A673 (cell line): ENCODE measurements around the gene NDUFA5. TPM values are rescaled to one million over a fixed set of nuclear protein-coding genes. Genes with fewer than 3 reads are reported as not detected.

Experiments used
- BruUV-seq: library from RNA; stranded (reverse); fragments of 400-500 nt; replicated peaks from 2 replicates; lab custom pipeline; 2021; lab: Mats Ljungman, UMichigan
- CTCF ChIA-PET: fragments of 300-600 bp; sonication (Branson Sonifier 250); formaldehyde crosslinking; loops from one replicate; lab custom pipeline; 2022; ENCODE audit warnings: antibody characterized with exemption; lab: Charles Lee
- POLR2A ChIA-PET: fragments of 300-600 bp; sonication (Branson Sonifier 250); formaldehyde crosslinking; loops from one replicate; lab custom pipeline; 2022; ENCODE audit warnings: antibody characterized with exemption; ENCODE audit not compliant: low non-redundant PET; lab: Charles Lee
- DNase-seq: peaks from one replicate; pipeline ENCODE4 v3.0.0-alpha.2; 2015; ENCODE audit warnings: low spot score
- H3K27ac ChIP-seq: fragments of 200-600 bp; sonication (generic); 2 replicates; pipeline ENCODE4 v1.5.1; 2016; ENCODE audit warnings: mixed run types, low read depth, mild to moderate bottlenecking, mixed read lengths, antibody characterized with exemption, low read length; ENCODE audit not compliant: poor library complexity, severe bottlenecking
- H3K27me3 ChIP-seq: fragments of 200-600 bp; sonication (generic); replicated peaks from 2 replicates; pipeline ENCODE4 v1.6.1; 2017; ENCODE audit warnings: mixed run types, low read depth, mild to moderate bottlenecking, mixed read lengths, antibody characterized with exemption, low read length; ENCODE audit not compliant: insufficient read depth, poor library complexity
- H3K36me3 ChIP-seq: fragments of 200-600 bp; sonication (generic); 2 replicates; pipeline ENCODE4 v1.6.1; 2016; ENCODE audit warnings: mixed run types, mild to moderate bottlenecking, mixed read lengths, antibody characterized with exemption, low read length; ENCODE audit not compliant: insufficient read depth, poor library complexity, severe bottlenecking
- H3K4me1 ChIP-seq: fragments of 200-600 bp; sonication (generic); 2 replicates; pipeline ENCODE4 v1.6.1; 2017; ENCODE audit warnings: mixed run types, mild to moderate bottlenecking, mixed read lengths, antibody characterized with exemption, low read length; ENCODE audit not compliant: insufficient read depth, poor library complexity, severe bottlenecking
- H3K4me3 ChIP-seq: fragments of 200-600 bp; sonication (generic); 2 replicates; pipeline ENCODE4 v1.5.1; 2016; ENCODE audit warnings: low read depth, mixed run types, mild to moderate bottlenecking, mixed read lengths, low read length; ENCODE audit not compliant: poor library complexity, severe bottlenecking
- H3K9me3 ChIP-seq: fragments of 200-600 bp; sonication (generic); 2 replicates; pipeline ENCODE4 v1.6.1; 2016; ENCODE audit warnings: mixed run types, low read depth, mild to moderate bottlenecking, mixed read lengths, antibody characterized with exemption, low read length; ENCODE audit not compliant: poor library complexity, severe bottlenecking
- EZH2 ChIP-seq: fragments of 200-600 bp; sonication (generic); IDR thresholded peaks from 2 replicates; pipeline ENCODE4 v1.6.1; 2017; ENCODE audit warnings: borderline replicate concordance, low read depth, mild to moderate bottlenecking, mixed read lengths, antibody characterized with exemption, low read length; ENCODE audit not compliant: poor library complexity, severe bottlenecking
- intact Hi-C: fragments of 100-400 bp; cut with micrococcal nuclease; formaldehyde crosslinking; loops from one replicate; pipeline ENCODE4 v1.10.0; 2022; ENCODE audit not compliant: unreplicated experiment
- total RNA-seq: library from RNA; stranded (reverse); gene quantifications from 2 replicates; pipeline ENCODE4 v1.2.3, GENCODE V29; 2021
- TF ChIP-seq, protein P1 (sequence below): fragments of 300-800, 200-600 bp; sonication (generic); conservative IDR thresholded peaks from 2 replicates; pipeline ENCODE4 v1.5.1; 2017; ENCODE audit warnings: low read depth, mild to moderate bottlenecking, antibody characterized with exemption, low read length, moderate library complexity, mixed read lengths

NDUFA5 gene
- total RNA-seq, 1 experiment from 2014 or later = 114 TPM

- H3K4me3 ChIP-seq = no peak overlapping the region
- intact Hi-C loops = loop anchor here (2.0 kb wide), 1 partner anchor 18 kb away; the partner anchor contains the start of gene NDUFA5
- BruUV-seq = no TSS peak
- peak overlapping the region; percentile 63 for H3K27ac ChIP-seq
- no peaks in the 10 kb centered on the region for H3K9me3 ChIP-seq
- ChIA-PET CTCF (no interaction called here), POLR2A (no interaction called here)
- TF ChIP-seq EZH2 = no peak
- TF ChIP-seq, protein P1, sequence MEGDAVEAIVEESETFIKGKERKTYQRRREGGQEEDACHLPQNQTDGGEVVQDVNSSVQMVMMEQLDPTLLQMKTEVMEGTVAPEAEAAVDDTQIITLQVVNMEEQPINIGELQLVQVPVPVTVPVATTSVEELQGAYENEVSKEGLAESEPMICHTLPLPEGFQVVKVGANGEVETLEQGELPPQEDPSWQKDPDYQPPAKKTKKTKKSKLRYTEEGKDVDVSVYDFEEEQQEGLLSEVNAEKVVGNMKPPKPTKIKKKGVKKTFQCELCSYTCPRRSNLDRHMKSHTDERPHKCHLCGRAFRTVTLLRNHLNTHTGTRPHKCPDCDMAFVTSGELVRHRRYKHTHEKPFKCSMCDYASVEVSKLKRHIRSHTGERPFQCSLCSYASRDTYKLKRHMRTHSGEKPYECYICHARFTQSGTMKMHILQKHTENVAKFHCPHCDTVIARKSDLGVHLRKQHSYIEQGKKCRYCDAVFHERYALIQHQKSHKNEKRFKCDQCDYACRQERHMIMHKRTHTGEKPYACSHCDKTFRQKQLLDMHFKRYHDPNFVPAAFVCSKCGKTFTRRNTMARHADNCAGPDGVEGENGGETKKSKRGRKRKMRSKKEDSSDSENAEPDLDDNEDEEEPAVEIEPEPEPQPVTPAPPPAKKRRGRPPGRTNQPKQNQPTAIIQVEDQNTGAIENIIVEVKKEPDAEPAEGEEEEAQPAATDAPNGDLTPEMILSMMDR = no peak
- H3K4me1 ChIP-seq = peaks cover 31% of the 10 kb centered on the region
- peaks cover 10% of the 10 kb centered on the region for H3K36me3 ChIP-seq
- H3K27me3 ChIP-seq = no peaks in the 10 kb centered on the region
- peak; percentile 19 for DNase-seq
These were observed 18.7 kb downstream of the NDUFA5 start for GRCh38 chr7:123538897-123539296.

DNA sequence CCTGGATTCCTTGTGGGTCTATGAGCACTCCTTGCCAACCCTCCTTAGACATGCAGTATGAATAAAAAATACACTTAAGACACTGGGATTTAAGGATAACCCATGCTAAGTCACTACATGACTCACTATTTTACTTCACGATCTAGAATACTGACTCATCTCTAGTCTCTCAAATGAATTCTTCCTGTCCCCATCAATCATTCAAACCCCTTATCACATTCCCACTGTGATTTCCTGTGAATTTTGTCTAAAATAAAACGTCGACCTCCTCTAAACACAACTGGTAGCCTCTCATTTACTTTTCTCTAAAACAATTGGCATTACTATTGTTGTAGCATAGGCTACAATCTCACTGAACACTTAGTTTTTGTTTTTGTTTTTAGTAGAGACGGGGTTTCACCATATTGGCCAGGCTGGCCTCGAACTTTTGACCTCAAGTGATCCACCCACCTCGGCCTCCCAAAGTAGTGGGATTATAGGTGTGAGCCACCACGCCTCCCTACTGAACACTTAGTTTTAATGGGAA lies 19.4 kb downstream of the NDUFA5 start:
- peak; percentile 82 for DNase-seq
- Histone ChIP-seq H3K9me3 (no peaks in the 10 kb centered on the region), H3K4me3 (no peak overlapping the region), H3K27me3 (peaks cover 4% of the 10 kb centered on the region), H3K4me1 (peaks cover 32% of the 10 kb centered on the region), H3K36me3 (peaks cover 10% of the 10 kb centered on the region), H3K27ac (peak overlapping the region; percentile 63)
- POLR2A ChIA-PET = interaction anchor here (0.7 kb wide), 1 partner anchor 117 kb away, joined by 3 read pairs; no protein-coding TSS in a partner anchor
- TF ChIP-seq EZH2 = no peak
- TF ChIP-seq, protein P1 = no peak
- CTCF ChIA-PET = no interaction called here
- BruUV-seq = no TSS peak
- intact Hi-C loops = loop anchor here (2.0 kb wide), 1 partner anchor 19 kb away; the partner anchor contains the start of gene NDUFA5

DNA sequence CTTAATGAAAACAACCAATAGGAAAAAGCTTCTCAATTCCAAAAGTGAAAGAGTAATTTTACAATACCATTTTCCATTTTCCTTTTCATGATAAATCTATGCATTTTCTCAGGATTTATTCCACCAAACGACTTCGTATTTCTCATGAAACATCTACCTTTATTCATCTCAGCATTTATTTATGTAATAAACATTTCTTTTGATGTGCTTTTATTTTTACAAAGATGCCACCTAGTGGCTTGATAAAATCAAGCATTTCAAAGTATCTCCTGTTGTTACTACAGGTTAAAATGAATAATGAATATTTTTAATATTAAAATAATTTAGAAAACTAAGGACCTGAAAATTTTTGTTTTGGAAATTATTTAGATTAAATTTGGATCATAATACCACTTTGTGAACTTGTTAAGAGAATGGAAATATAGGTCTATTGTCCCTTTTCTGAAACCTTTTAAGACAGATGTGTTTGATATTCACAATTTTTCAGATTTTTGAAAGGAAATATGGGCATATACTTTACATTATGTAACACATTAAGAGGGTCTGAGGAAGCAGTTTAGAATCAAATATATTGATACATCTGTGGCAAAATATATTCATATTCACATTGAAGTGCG lies 20.5 kb downstream of the NDUFA5 start:
- POLR2A ChIA-PET = interaction anchor here (0.7 kb wide), 1 partner anchor 116 kb away, joined by 3 read pairs; no protein-coding TSS in a partner anchor
- TF ChIP-seq, protein P1 = peak; percentile 70
- TF ChIP-seq EZH2 = no peak
- H3K9me3 ChIP-seq = no peaks in the 10 kb centered on the region
- intact Hi-C loops = loop anchor here (1.0 kb wide), 1 partner anchor 44 kb away; no protein-coding TSS in a partner anchor
- BruUV-seq = no TSS peak
- DNase-seq = peak; percentile 50
- CTCF ChIA-PET = interaction anchor here (0.9 kb wide), 1 partner anchor 1220 kb away, joined by 4 read pairs; no protein-coding TSS in a partner anchor
- H3K27ac ChIP-seq = peak overlapping the region; percentile 11
- H3K4me3 ChIP-seq = no peak overlapping the region
- H3K36me3 ChIP-seq = peaks cover 4% of the 10 kb centered on the region
- H3K4me1 ChIP-seq = peaks cover 32% of the 10 kb centered on the region
- H3K27me3 ChIP-seq = peaks cover 8% of the 10 kb centered on the region
